Measurements from ENCODE around the gene PACRG.
"Not testable (repeated sequence)": the region's sequence is repeated elsewhere in the genome, so short reads cannot be mapped to it uniquely, and the experiment has no call there.

The PACRG gene

DNA sequence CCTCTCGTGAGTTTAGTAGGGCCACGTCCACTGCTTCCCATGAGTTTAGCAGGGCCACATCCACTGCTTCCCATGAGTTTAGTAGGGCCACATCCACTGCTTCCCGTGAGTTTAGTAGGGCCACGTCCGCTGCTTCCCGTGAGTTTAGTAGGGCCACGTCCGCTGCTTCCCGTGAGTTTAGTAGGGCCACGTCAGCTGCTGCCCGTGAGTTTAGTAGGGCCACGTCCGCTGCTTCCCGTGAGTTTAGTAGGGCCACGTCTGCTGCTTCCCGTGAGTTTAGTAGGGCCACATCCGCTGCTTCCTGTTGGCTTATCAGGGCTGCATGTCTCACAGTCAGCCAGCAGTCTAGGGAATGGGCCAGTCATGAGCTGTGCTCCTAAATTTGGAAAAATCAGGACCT lies 573.1 kb downstream of the PACRG start:
- DNase-seq = no peak

DNA sequence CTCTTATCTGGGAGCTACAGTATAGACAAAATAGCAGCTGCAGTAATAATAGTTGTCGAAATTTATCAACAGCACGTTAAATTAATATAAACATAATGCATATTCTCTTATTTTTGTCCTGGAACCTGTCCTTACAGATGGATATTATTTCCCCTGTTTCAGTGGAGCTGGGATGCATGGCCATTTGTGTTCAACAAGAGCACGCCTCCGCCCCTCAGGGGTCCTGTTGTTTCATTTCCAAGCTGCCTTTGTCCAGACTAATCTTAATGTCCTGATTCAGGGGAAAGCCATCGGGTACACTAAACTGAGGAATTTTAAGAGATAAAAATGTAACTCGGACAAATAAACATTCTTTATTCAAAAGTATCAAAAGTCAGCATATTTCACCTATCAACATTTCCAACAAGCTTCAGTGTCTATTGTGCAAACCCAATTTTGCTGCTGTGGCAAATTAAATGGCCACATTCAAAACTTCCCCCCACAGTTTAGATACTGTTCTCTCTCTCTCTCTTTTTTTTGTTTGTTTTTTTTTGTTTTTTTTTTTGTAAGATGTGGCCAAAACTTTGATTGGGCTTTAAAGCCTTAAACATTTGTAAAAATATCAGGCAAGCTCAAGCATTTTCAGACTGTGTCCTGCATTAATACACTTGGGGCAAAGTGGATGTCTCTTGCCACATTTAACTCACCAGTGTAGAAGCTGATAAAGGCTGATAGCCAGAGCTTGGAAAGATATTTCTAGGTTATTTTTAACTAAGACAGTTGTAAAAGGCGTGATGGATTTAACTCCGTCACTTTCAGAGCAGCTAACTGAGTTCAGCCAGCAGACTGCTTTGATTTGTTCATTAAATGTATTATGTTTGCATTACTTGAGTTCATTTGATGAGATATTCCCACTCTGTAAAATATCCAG lies 574.2 kb downstream of the PACRG start:
- DNase-seq = no peak

DNA sequence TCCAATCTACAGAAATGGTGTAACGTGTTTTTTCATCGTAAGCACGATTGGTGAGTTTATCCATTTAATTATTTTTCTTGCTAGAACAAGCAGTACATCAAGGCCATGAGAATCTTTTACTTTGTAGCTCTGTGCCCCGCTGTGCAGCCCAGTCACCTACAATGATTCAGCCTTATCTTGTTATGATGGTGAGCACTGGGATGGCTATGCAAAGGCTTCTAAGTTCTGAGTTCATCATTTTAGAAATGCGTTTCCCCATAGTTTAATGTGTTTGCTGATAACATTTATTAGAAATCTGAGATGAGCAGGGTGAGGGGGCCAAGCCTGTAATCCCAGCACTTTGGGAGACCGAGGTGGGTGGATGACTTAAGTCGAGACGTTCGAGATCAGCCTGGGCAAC lies 575.0 kb downstream of the PACRG start:
- no peak for DNase-seq

DNA sequence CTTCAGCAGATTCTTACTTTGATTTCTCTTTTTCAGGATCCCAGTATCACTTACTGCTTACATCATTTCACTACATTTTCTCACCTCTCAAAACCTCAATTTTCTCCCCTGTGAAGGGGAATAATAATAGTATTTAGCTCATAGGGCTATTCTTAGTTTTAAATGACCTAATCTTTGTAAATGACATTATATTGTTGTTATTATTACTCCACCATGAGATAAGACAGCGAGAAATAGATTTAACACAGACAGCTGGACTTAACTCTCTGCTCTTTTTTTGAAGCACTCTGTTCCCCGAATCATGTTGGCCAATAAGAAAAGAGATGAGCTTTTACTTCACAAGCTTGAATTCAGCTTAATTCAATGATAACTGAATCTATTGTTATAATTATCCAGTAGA lies 578.2 kb downstream of the PACRG start:
- DNase-seq = no peak

DNA sequence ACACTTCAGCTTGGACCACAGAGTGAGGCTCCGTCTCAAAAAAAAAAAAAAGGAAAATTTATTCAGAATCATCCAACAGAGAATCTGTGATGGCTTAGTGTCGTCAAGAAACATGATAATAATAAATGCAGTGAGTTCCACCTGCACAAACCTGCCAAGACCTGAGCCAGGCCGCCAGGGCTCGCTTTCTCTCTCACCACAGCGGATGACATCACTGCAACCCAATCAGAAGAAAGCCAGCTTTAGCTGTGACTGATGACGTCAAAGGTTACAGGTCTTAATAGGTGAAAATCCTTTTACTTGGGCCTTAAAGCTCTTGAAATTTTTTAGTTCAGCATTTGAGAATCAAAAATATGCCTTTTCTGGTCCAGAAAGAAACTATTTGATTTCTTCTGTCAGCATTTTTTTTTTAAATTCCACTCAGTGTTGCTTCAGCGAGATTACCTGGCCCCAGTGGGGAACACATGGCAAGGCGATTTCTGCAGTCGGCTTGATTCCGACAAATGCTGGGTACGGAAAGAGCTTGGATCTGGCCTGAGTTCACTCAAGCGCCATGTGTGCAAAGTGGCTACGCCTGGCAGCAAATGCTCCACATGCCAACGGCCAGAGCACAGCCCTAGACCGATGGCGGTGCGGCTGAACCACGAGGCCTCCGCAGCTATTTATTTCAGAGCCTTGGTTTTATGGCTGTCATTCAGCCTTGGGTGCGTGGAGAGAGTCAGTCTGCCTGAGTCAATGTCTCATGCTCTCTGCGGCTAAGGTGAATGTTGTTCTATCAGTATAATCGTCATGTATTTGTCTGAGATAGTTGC lies 581.1 kb downstream of the PACRG start:
- no peak for DNase-seq

DNA sequence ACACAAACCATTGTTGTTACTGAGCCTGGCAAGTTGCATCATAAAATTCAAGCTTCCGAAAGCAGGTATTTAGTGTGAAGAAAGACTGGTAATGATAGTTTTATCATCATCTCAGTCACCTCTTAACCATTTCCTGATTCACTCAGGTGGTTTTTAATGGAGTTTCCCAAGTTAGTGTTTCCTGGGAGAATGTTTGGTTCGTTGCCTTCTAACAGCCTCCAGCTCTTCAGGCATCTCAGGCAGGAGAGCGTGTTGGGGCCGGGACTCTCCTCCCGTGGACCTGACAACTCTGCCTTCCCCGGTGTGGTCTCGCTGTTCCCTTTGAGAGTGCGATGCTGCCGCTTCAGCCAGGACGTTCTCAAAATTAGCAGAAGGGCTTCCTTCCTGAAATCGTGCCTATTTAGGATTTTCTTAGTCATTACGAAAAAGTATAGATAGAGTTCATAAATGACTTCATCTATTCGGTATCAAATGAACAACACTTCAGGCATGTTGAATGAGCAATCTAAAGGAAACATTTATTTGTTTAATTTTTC lies 581.8 kb downstream of the PACRG start:
- DNase-seq = no peak

DNA sequence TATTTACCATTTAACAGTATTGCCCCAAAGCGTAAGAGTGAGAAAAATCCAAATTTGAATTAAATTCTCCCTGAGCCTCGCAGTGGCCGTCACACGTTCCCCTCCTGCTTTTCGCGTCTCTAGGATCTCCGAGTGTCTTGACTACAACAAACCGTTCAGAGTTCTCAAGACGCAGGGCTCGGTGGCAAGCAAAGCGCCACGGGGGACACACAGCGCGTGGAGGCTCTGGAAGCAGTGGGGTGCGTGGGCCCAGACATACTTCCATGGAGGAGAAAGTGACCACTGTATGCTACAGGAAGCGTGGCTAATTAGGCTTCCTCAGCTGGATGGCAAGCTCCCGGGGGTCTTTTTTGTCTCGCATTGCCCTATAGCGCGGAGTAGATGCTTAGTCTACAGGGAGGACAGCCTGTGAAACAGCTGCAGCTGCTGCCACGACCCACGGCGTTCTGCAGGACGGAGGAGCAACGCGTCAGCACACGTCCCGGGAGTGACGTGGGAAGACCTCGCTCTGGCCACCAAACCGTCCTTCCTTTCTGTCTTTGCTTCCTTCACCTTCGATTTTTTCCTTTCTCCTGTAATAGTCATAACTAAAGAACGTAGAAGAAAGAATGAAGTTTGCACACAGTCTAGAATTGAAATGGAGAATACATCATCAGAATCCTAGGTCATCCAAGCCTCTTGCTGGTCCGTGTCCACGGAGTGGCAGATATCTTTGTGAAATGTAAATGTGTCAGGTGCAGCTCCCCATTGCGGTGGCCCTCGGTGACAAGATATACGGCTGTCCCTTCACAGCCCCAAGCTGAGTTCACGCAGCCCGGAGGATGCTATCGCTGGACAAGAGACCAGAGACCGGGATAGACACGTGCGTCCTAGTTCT lies 582.6 kb downstream of the PACRG start:
- DNase-seq = no peak

DNA sequence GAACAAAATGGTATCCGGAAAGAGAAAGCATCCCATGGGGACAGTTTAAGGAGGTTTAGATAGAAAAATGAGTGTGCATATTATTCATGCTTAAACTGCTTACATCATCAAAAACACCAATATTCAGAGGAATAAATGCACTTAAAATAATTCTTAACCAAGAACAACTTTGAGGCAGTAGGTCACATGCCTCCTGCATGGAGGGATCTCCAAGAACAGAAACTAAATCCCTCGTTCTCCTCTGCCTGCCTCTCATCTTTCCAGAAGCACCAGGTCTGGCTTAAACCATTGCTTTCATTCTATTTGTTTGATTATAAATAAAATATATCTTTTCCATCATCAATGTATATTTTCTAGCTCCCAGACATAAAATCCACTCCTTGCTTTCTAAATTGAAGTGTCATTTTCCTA lies 583.2 kb downstream of the PACRG start:
- no peak for DNase-seq

DNA sequence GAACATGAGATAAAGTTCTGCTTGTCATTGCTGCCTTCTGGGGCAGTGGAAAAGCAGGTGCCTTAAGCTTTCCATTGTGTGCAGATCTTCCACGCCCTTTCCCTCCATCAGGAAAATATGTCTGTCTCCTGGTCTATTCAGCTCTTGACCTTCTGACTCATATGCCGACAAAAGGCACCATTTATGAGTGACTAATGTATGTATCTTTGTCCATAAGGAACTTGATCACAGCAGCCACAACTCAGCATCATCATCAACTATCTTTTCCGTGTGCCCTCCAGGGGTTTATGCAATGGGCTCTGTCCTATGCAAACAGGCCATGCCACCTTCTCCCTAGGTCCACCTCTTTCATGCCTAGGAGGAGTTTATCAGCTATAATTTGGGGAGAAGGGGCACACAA lies 584.1 kb downstream of the PACRG start:
- DNase-seq = no peak

DNA sequence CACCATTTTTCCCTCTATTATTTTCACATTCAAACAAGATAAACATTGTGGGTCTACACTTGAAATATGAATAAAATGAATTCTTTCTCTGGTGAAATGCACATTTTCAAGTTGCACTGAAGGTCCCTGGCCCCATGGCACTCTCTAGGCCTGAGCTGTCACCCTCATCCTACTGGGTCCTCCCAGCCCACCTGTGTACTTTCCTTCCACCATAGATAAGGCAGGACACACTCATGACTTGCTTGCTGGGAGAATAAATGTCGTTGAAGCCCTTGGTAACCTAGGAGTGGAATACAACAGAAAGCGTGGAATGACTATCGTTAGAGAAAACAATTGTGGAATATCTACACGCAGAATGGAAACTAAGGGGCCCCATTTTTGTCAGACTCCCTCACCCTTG lies 585.8 kb downstream of the PACRG start:
- DNase-seq = no peak

DNA sequence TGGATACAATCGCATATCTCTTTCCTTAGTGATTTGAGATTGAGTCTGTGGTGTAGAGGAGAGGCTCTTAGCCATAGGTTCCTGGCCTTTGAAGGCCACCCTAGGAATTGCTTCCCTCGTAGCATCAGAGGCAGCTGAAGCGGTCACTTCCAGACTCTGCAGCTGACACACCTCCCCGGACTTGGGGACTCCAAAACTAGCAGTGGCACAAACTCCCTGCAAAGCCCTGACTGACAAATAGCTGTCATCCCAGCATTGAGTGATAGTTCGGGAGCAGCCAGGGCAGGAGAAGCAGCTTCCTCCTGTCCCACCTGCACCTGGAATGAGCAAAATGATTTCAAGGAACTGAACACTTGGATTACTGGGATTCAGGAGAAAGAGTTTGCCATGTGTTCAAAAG lies 586.2 kb downstream of the PACRG start:
- no peak for DNase-seq

DNA sequence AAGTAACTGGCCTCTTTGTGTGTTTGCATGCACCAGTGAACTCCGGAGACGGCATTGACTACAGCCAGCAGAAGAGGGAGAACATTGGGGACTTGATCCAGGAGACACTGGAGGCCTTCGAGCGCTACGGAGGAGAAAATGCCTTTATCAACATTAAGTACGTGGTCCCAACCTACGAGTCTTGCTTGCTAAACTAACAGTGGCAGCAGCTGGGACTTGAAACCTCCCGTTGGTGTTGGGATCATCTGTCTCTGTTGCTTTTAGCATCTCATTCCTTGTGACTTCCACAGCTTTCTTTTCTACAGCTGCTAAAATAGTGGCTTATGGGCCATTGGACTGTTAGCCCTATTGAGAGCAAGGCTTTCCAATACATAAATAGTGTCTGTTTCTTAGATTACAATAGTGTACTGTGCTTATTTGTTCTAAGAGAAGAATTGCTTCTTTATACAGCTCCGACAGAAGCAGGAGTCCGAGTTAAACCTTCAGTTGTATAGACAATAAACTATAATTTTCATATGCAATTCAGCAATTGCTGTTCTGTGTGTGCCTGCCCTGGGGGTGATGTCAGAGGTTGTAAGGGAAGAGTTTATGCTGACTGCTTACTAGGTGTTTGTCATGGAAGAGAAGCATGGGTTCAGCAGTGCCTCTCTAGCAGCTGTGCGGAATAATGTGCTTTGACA lies 587.2 kb downstream of the PACRG start:
- DNase-seq = no peak

DNA sequence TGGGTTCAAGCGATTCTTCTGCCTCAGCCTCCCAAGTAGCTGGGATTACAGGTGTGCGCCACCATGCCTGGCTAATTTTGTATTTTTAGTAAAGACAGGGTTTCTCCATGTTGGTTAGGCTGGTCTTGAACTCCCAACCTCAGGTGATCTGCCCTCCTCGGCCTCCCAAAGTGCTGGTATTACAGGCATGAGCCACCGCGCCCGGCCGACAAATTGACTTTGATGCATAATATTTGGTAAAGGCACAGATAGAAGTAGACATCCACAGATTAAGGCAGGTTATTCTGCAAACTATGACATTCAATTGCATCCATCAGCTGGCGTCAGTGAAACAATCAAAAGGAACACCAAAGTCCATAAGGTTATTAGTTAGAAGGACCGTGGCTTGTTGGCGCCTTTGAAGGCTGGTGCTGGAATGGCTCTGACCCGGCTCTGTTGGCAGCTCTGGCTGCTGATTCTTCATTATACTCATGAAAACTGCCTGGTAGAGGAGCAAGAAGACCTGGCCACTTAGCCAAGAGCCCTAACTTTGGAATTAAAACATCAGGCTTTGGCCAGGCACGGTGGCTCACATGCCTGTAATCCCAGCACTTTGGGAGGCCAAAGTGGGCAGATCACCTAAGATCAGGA lies 589.2 kb downstream of the PACRG start:
- not testable (repeated sequence) for DNase-seq

DNA sequence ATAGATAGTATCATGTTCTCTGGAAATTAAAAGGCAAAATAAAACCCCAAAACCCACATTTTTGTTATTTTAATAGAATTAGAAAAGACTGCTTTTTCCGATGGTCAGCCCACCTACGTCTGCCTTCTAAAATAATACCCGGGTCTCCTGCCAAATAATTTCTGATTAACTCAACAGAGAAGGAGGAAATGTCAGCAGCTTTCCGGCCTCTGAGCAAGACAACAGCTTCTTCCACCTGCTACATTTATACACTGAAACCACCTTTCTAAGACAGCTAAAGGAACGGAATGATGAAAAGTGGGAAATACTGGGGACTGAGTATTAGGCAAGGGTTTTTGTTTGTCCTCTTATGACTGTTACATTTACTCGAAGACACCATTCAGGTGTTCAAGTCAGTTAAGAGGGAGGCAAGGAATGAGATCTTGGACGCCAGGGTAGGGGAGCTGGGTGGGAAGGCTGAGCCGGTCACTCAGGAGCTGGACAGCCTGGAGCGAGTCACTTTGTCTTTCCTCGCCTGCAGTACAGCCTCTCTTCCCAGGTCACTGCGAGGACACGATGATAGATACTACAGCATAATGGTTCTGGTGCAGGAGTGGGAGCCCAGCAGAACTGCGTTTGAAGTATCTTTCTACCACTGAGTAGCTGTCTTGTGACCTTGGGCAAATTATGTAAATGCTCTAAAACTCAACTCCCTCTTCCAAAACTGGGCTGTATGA lies 590.5 kb downstream of the PACRG start:
- no peak for DNase-seq

DNA sequence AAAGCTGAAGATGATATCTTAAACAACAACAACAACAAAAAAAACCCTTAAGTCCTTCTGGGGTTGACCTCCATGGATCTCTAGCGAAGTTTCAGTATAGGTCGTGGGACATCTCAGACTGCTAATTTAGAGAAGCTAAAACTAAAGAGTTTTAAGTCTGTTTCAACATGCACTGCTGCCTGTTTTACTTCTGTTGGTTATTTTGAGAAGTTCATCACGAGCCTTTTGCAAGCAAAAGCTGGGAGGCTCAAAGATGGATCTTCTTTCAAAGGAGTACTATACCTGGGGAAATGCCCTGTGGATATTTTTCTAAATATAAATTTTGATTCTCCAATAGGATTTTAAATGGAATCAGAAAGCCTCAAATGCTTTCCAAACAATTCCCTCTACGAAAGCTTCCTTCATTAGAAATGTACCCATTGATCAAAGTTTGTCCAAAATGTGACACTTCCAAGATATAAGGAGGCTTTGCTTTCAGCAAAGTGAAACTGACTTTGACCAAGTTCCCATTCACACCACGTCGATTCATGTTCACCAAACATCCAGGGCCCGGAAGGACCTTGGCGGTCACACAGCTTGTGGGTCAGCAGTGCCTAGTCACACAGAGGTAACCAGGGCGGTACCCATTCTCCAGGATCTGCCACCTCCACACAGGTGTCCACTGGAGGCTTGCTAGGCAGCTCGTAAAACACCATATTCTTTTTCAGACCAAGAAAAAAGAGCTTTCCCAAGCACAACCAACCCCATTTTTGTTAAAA lies 592.0 kb downstream of the PACRG start:
- DNase-seq = no peak

DNA sequence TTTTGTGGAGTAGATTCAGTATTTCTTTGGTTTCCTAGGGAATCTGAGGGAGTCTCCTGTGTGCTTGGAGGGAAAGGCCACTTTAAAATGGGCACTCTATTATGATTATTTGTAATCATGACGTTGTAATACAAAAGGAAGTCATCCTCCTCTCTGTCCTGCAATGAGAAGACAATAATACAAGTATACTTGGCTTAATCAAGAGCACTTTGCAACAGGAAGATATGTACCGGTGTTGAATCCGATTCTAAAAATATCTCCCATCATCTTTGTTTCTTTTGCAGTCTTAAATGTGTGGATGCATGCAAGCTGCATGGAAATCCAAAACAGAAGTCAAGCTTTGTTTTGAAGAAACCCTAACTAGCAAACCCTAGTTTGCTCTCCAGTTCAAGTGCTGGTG lies 592.6 kb downstream of the PACRG start:
- no peak for DNase-seq

DNA sequence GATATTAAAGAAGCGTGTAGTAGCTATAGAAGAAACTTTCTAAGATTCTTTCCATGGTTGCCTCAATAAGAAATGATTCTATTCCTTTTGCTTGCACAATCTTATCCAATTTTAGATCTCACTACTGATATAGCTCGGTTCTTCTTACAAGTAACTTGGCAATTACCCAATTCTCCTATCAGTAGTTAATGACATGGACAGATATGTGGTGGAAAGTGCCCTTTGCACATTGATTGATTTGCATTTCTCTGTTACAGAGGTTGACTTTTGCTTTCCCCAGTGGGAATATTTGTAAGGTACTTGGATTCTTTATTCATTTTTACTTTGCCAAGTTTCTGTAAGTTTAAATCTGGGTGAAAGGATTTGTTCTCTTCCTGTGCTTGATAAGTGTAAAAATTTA lies 593.0 kb downstream of the PACRG start:
- no peak for DNase-seq

DNA sequence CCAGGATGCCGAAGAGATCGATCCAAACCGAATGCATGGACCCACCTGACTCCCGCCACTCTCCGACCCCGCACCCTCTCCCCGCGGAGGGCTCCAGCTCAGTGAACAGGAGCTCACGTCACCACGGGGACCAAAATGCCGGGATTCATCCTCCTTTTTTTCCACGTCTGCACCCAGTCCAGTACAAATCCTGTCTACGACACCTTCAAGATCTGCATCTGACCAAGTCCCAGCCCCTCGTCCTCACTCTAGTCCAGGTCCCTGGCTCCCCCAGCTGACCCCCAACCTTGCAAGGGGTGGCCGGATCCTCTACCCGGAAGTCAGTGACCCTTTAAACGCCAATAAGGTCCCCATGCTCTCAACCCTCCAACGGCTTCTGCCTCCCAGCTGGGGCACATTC lies 593.9 kb downstream of the PACRG start:
- no peak for DNase-seq

DNA sequence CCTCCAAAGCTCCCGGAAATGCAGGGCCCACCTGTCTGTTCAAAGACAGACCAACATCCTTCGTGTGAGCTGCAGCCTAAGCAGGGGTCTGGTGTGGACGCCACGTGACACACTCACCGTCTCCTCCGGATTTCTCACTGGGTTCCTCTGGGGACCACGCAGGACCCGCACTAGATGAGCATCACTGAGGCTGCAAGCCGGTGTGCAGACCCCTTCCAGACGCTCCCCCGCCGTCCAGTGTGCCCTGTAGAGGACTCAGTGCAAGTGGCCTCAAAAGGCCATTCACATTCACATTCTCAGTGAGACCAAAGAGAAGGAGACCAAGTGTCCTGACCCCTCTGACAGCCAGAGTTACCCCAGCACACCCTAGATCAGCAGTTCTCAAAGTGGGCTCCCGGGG lies 595.5 kb downstream of the PACRG start:
- DNase-seq = no peak

DNA sequence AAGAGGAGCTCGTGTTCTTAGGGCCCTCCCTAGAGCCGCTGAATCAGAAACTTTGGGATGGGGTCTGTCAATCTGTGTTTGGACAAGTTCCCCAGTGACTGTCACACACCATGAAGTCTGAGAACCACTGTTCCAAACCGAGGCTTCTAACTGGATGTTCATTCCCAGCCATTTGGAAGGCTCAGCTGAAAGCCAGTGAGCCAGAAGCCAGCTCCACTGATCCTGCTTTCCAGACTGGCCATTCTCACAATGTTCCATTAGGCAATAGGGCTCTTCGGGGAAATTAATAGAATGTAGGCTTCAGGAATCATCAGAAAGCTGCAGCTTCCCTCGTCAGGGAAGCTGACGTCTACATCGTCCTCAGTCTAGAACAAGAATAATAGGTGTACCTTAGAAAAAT lies 595.9 kb downstream of the PACRG start:
- DNase-seq = no peak

Data from NCI-H2227 treated with DMSO at 0.1 percent for 48 hours (cell line).